ENCODE measurements around the gene ARMH2.

The ARMH2 gene

DNA sequence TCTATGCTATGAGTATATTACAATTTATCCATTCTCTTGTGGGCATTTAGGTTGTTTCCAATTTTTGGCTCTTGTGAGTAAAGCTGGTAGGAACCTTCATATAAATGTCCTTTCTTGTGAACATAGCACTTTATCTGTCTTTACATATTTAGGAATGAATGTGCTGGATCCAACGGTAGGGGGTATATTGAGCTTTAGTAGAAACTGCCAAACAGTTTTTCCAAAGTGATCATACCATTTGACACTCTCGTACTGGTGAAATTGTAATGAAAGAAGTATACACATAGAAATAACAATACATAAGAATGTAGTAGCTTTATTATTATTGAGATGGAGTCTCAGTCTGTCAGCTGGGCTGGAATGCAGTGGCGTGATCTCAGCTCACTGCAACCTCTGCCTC, 30.9 kb upstream of the ARMH2 start:
- TF ChIP-seq, protein P1, sequence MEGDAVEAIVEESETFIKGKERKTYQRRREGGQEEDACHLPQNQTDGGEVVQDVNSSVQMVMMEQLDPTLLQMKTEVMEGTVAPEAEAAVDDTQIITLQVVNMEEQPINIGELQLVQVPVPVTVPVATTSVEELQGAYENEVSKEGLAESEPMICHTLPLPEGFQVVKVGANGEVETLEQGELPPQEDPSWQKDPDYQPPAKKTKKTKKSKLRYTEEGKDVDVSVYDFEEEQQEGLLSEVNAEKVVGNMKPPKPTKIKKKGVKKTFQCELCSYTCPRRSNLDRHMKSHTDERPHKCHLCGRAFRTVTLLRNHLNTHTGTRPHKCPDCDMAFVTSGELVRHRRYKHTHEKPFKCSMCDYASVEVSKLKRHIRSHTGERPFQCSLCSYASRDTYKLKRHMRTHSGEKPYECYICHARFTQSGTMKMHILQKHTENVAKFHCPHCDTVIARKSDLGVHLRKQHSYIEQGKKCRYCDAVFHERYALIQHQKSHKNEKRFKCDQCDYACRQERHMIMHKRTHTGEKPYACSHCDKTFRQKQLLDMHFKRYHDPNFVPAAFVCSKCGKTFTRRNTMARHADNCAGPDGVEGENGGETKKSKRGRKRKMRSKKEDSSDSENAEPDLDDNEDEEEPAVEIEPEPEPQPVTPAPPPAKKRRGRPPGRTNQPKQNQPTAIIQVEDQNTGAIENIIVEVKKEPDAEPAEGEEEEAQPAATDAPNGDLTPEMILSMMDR (IDR thresholded peaks at IDR 0.05; ENCODE audit: extremely low read depth, missing control alignments) = no peak
- no peak for DNase-seq (ENCODE audit: low spot score)

DNA sequence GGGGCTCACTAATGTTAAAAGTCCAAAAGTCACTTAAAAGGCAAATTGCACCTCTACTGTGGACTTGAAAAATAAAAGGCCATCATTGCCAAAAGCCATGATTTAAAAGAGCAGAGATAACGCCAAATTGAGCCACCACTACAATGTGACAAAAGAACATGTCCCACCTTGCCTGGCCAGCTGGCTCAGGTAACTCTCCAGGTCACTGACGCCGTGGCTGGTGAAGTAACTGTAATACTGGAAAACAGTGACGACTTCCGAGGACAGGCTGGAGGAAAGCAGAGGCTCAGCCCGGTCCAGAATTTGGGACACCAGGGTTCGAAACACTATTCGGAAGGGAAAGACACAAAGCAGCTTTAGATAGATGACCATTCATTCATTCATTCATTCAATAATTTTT, 29.3 kb upstream of the ARMH2 start:
- TF ChIP-seq, protein P1 (IDR thresholded peaks at IDR 0.05; ENCODE audit: extremely low read depth, missing control alignments) = no peak
- DNase-seq (ENCODE audit: low spot score) = no peak

DNA sequence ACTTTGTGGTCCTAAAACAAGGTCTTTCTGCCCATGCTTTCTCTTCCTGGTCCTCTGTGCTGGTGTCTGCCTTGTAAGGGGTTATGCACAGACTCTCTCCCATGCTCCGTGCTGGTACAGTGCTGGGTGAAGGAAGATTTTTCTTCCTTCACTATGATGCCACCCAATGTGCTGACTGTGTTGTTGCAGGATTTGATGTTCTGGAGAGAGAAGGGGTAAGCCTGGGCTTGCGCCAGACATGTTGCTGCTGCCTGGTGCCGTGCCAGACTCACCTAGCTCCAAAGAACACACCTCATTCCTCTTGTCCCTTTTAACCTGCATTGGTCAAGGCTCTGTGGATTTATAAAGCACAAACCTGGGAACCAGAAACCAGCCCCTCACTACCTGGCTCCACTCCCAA, 28.4 kb upstream of the ARMH2 start:
- DNase-seq (ENCODE audit: low spot score) = no peak
- TF ChIP-seq, protein P1 (IDR thresholded peaks at IDR 0.05; ENCODE audit: extremely low read depth, missing control alignments) = no peak

DNA sequence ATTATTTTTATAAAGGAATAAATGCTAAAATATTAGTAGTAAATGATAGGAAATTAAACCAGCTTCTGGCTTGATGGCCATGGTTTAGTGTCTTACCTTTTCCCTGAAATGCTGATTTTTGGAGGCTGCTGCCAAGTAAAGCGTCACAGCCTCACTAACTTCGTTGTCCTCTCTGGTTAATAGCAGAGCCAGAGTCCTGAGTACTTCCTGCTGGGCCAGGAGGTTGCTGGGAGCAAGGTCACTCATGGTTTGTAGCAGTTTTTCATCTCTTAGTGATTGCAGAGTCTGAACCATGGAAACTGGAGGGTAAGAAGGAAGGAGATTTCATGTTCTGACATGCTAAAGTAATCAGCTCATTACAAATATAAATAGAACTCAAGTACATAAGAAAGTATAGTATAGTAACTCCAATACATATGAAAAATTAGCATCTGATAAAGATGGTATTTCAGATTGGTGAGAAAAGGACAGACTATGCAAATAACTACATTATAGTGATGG, 26.5 kb upstream of the ARMH2 start:
- TF ChIP-seq, protein P1 (IDR thresholded peaks at IDR 0.05; ENCODE audit: extremely low read depth, missing control alignments) = no peak
- no peak for DNase-seq (ENCODE audit: low spot score)

DNA sequence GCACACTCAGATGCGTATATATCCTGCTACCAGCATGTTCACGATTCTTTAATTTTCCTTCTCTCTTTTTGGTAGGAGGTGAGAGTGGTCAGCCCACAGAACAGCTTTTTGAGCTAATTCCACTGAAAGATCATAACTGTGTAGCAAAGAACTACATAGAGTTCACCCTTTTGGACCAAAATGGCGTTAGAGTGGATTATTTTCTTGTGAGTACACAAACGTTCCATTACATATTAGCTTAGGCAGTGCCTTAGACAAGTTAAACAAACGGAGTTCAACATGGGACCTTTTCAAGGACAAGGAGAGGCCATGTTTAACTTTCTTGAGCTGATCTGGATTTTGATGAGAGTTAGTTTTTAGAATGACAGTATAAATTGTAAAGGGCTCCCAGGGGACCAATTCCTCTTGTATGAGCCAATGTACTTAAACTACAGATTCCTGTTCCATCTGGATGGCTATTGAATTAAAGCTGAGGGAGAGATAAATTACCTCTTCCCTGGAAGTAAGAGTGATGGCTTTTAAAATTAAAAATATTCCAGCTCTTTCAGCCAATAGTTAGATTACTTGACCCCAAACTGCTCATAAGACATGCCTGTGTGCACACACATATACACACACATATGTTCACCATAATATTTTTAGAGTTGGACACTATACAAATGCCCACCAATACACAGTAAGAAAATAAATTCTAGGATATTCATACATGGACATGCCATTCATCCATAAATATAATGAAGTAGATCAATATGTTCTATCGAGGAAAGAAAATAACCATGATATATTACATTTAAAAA, 25.6 kb upstream of the ARMH2 start:
- TF ChIP-seq, protein P1 (IDR thresholded peaks at IDR 0.05; ENCODE audit: extremely low read depth, missing control alignments) = no peak
- no peak for DNase-seq (ENCODE audit: low spot score)

DNA sequence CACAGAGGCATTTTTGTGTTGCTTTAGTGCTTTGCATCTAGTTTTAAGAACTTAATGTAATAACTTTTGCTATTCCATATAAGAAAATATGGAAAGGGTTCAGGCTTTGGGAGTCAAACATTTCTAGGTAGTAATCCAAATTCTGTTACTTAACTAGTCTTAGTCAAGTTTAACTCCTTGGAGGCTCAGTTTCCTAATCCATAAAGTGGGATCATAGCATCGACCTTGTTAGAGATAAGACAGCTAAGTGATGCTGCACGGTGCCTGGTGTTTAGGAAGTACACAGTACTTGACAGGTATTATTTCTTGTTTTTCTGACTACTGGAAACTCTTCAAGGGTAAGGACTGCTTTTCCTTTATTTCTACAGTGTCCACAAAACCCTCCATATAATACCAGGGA, 24.5 kb upstream of the ARMH2 start:
- no peak for DNase-seq (ENCODE audit: low spot score)
- TF ChIP-seq, protein P1 (IDR thresholded peaks at IDR 0.05; ENCODE audit: extremely low read depth, missing control alignments) = no peak

DNA sequence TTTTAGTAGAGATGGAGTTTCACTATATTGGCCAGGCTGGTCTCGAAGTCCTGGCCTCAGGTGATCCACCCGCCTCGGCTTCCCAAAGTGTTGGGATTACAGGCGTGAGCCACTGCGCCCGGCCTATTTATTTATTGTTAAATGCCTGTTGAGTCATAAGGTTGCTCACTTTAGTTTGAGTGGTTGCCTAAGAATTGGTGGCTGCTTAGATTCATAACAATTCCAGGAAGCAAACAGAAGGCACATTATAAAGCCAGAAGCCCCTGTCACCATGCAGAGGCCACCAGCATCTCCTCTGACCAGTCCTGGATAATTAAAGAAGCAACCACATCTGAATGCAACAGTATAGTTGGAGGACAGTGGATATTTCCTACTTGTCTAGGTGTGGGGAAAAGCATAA, 24.0 kb upstream of the ARMH2 start:
- TF ChIP-seq, protein P1 (IDR thresholded peaks at IDR 0.05; ENCODE audit: extremely low read depth, missing control alignments) = no peak
- no peak for DNase-seq (ENCODE audit: low spot score)
